ENCODE data around the gene SH2D2A. TPM values are rescaled to one million over a fixed set of nuclear protein-coding genes. Genes with fewer than 3 reads are reported as not detected.
"Not testable (repeated sequence)": the region's sequence is repeated elsewhere in the genome, so short reads cannot be mapped to it uniquely, and the experiment has no call there.

SH2D2A gene
- total RNA-seq, 1 donor from 2014 or later = 2.3 TPM

DNA sequence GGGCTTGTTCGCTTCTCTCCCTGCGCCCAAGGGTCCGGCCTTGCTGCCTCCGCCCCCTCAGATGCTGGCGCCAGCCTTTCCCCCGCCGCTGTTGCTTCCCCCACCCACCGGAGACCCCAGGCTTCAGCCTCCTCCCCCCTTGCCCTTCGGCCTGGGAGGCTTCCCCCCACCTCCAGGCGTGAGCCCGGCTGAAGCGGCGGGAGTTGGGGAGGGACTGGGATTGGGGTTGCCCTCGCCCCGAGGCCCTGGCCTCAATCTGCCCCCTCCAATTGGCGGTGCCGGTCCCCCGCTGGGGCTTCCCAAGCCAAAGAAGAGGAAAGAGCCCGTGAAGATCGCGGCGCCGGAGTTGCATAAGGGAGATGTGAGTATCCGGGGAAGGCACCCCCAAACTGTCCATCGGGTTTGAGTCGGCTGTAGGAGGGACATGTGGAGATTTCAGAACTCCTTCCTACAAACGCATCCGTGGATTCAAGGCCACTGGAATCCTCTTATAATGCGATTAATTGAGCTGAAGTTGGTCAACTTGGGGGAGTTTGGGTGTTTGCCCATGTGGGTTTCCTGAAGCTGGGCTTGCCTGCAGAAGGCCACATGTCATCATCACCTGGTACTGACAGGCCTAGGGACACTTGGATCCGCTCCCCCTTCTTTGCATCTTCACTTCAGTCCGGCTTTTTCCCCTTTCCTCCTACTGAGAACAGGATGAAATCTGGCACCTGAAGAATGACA, 48.6 kb downstream of the SH2D2A start:
- no peak overlapping the region for H3K27ac Mint-ChIP-seq
- POLR2A ChIA-PET = interaction anchor here (0.7 to 6.2 kb wide), 14 partner anchors 11 to 485 kb away, joined by 3 to 128 read pairs (median 6); partner anchors contain the start of genes HDGF, ISG20L2, MEF2D and METTL25B
- TF ChIP-seq, protein P1, sequence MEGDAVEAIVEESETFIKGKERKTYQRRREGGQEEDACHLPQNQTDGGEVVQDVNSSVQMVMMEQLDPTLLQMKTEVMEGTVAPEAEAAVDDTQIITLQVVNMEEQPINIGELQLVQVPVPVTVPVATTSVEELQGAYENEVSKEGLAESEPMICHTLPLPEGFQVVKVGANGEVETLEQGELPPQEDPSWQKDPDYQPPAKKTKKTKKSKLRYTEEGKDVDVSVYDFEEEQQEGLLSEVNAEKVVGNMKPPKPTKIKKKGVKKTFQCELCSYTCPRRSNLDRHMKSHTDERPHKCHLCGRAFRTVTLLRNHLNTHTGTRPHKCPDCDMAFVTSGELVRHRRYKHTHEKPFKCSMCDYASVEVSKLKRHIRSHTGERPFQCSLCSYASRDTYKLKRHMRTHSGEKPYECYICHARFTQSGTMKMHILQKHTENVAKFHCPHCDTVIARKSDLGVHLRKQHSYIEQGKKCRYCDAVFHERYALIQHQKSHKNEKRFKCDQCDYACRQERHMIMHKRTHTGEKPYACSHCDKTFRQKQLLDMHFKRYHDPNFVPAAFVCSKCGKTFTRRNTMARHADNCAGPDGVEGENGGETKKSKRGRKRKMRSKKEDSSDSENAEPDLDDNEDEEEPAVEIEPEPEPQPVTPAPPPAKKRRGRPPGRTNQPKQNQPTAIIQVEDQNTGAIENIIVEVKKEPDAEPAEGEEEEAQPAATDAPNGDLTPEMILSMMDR (IDR thresholded peaks at IDR 0.05) = no peak

DNA sequence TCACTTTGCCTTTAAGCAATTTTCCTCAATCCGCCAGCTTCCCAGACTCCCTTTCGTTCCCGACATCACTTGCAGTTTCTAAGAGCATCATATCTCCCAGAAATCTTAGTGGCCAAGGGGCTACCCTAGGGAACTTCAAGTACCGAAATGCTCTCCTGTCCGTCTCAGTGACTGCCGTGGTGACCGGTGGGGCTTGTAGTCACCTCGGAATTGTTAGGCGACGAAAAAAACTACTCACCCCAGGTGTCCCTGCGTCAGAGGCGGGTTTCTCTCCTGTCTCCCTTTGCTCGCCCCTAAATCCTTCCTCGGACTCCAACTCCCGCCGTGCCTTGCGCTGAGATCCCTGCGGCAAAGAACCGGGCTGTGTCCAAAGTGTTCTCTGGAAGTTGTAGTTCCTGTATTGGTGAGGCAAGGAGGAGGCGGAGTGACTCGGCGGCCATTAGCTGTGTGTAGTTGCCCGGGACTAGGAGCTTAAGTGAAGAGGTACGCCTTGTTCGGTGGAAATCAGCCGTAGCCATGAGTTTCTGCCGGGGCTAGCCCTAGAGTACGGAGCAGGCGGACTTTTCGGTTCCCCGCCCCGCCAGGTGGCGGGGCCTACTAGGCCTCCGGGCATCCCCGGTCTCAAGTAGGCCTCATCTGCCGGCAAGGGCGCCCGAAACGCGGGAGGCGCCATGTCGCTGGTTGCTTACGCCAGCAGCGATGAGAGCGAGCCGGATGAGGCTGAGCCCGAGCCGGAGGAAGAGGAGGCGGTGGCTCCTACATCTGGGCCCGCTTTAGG, 49.4 kb downstream of the SH2D2A start, which contains the start of gene PRCC:
Gene PRCC (plus strand): TSS at position 435 of the 778 bp plus-strand sequence. CDS start 237 bp downstream, at position 672.
- CTCF ChIA-PET = interaction anchor here (1.0 to 2.3 kb wide), 4 partner anchors 25 to 41 kb away, joined by 4 to 25 read pairs (median 7); partner anchors contain the start of genes ISG20L2, METTL25B and MRPL24
- TF ChIP-seq, protein P1 (IDR thresholded peaks at IDR 0.05) = no peak
- peak; percentile 91 for ATAC-seq (ENCODE audit: low read depth)
- Mint-ChIP-seq H3K4me1 (peaks cover 38% of the 10 kb centered on the region), H3K36me3 (ENCODE audit: low read depth) (peaks cover 30% of the 10 kb centered on the region), H3K4me3 (no peak within 1 kb of the TSS), H3K9me3 (no peaks in the 10 kb centered on the region), H3K27me3 (no peaks in the 10 kb centered on the region), H3K27ac (no peak within 1 kb of the TSS)
- POLR2A ChIA-PET = interaction anchor here (0.7 to 6.2 kb wide), 17 partner anchors 9 to 484 kb away, joined by 3 to 128 read pairs (median 6); partner anchors contain the start of genes CCT3, HDGF, ISG20L2 and MEF2D
- DNase-seq = peak; percentile 88
- intact Hi-C loops (cut with micrococcal nuclease) = loop anchor here (1.0 kb wide), 4 partner anchors 16 to 262 kb away; partner anchors contain the start of genes HDGF, ISG20L2, METTL25B and MRPL24

More for the DNA sequence above, 48.6 kb downstream of the SH2D2A start:
- intact Hi-C loops (cut with micrococcal nuclease) = loop anchor here (1.0 kb wide), 4 partner anchors 17 to 263 kb away; partner anchors contain the start of genes HDGF, ISG20L2, METTL25B and MRPL24
- H3K36me3 Mint-ChIP-seq (ENCODE audit: low read depth) = peaks cover 38% of the 10 kb centered on the region
- no peaks in the 10 kb centered on the region for H3K27me3 Mint-ChIP-seq
- H3K9me3 Mint-ChIP-seq = no peaks in the 10 kb centered on the region
- H3K4me1 Mint-ChIP-seq = peaks cover 45% of the 10 kb centered on the region
- DNase-seq (no peak), ATAC-seq (ENCODE audit: low read depth) (peak; percentile 3)
- CTCF ChIA-PET = interaction anchor here (0.8 to 2.3 kb wide), 3 partner anchors 16 to 42 kb away, joined by 3 to 25 read pairs (median 4); partner anchors contain the start of genes HDGF, ISG20L2 and METTL25B
- no peak overlapping the region for H3K4me3 Mint-ChIP-seq

DNA sequence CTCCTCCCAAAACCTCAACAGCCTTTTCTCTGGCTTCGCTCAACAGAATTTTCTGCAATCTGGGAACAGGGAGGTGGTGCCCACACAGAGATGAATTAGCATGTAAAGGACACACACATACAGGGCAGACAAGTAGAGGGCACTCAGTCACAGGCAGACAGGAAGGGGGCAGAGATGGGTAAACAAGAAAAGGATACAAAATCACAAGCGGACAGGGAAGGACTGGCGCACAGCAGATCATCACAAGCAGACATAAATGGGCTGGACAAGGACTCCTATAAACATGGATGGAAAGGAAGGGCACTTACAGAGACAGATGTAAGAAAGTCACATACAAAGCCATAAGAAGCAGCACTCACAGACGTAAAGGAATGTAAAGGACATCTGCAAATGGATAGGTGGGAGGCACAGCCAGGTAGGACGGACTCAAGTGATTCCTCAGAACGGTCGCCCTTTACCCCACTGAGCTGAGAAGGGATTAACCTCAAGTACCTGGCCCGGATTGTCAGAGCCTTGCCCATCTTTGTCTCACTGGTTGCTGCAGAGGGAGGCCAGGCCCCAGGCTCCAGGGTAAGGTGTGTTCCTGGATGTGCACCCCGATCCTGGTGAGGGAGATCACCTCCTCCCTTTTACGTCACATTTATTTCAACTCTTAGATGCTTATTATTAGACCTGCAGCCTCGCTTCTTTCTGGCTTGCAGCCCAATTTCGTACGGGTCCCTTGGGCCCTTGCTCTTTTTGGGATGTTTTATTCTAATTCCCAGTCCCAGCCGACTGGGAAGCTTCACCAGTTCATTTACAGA, 50.1 kb downstream of the SH2D2A start:
- CTCF ChIA-PET = interaction anchor here (0.8 to 2.3 kb wide), 5 partner anchors 24 to 40 kb away, joined by 4 to 25 read pairs (median 5); partner anchors contain the start of genes ISG20L2, METTL25B and MRPL24

DNA sequence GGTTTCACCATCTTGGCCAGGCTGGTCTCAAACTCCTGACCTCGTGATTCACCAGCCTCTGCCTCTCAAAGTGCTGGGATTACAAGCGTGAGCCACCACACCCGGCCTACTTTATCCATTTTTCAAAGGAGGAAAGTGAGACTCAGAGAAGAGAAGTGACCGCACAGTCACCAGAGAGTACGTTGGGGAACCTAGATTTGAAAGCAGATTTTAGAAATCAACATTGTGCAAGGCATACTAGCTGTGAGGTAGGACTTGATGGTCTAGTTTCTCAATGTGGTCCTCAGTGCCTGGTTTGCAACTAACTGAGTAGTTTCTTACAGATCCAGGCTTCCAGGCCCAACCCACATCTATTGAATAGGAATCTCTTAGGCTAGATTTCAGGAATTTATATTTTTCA, 51.0 kb downstream of the SH2D2A start:
- Mint-ChIP-seq H3K4me3 (no peak overlapping the region), H3K4me1 (peaks cover 24% of the 10 kb centered on the region), H3K9me3 (no peaks in the 10 kb centered on the region), H3K27ac (no peak overlapping the region), H3K36me3 (ENCODE audit: low read depth) (peaks cover 18% of the 10 kb centered on the region), H3K27me3 (no peaks in the 10 kb centered on the region)
- POLR2A ChIA-PET = interaction anchor here (0.8 to 6.2 kb wide), 5 partner anchors 11 to 39 kb away, joined by 3 to 128 read pairs (median 90); partner anchors contain the start of genes HDGF, ISG20L2, METTL25B and MRPL24
- ATAC-seq (ENCODE audit: low read depth) = no peak
- CTCF ChIA-PET = interaction anchor here (0.8 kb wide), 1 partner anchor 39 kb away, joined by 5 read pairs; no protein-coding TSS in a partner anchor
- intact Hi-C loops (cut with micrococcal nuclease) = no loop called here
- no peak for DNase-seq
- TF ChIP-seq, protein P1 (IDR thresholded peaks at IDR 0.05) = no peak

More for the DNA sequence above, 50.1 kb downstream of the SH2D2A start:
- no peak for DNase-seq
- Mint-ChIP-seq H3K27ac (no peak overlapping the region), H3K4me1 (peaks cover 32% of the 10 kb centered on the region), H3K4me3 (no peak overlapping the region), H3K36me3 (ENCODE audit: low read depth) (peaks cover 26% of the 10 kb centered on the region), H3K27me3 (no peaks in the 10 kb centered on the region), H3K9me3 (no peaks in the 10 kb centered on the region)
- no peak for ATAC-seq (ENCODE audit: low read depth)
- TF ChIP-seq, protein P1 (IDR thresholded peaks at IDR 0.05) = no peak
- POLR2A ChIA-PET = interaction anchor here (0.8 to 6.2 kb wide), 15 partner anchors 8 to 484 kb away, joined by 3 to 128 read pairs (median 6); partner anchors contain the start of genes CCT3, HDGF, ISG20L2 and MEF2D
- intact Hi-C loops (cut with micrococcal nuclease) = loop anchor here (1.0 kb wide), 4 partner anchors 15 to 261 kb away; partner anchors contain the start of genes HDGF, ISG20L2, METTL25B and MRPL24

DNA sequence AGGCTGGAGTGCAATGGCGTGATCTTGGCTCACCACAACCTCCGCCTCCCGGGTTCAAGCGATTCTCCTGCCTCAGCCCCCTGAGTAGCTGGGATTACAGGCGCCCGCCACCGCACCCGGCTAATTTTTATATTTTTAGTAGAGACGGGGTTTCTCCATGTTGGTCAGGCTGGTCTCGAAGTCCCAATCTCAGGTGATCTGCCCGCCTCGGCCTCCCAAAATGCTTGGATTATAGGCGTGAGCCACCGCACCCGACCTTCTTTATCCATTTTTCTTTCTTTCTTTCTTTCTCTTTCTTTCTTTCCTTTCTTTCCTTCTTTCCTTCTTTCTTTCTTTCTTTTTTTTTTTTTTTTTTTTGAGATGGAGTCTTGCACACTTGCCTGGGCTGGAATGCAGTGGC, 51.5 kb downstream of the SH2D2A start:
- ATAC-seq (ENCODE audit: low read depth); H3K4me3 Mint-ChIP-seq; DNase-seq; intact Hi-C loops (cut with micrococcal nuclease); H3K27ac Mint-ChIP-seq; H3K27me3 Mint-ChIP-seq; H3K9me3 Mint-ChIP-seq; CTCF ChIA-PET: not testable (repeated sequence)
- H3K4me1 Mint-ChIP-seq = peaks cover 19% of the 10 kb centered on the region
- POLR2A ChIA-PET = interaction anchor here (1.2 to 6.2 kb wide), 3 partner anchors 13 to 38 kb away, joined by 4 to 128 read pairs (median 105); partner anchors contain the start of genes ISG20L2, METTL25B and MRPL24
- H3K36me3 Mint-ChIP-seq (ENCODE audit: low read depth) = peaks cover 14% of the 10 kb centered on the region
